Measurements from ENCODE around the gene OTOG.

OTOG gene

GRCh38 chr11:17600316-17601255 is 53.5 kb downstream of the OTOG start:
- no peak overlapping the region for H3K27ac ChIP-seq (ENCODE audit: low read depth, low read length)

GRCh38 chr11:17601256-17601671 is 54.2 kb downstream of the OTOG start:
- Histone ChIP-seq H3K9ac (ENCODE audit: low read length) (no peak overlapping the region), H3K27me3 (ENCODE audit: control insufficient read depth, insufficient read depth, low read length) (no peaks in the 10 kb centered on the region), H3K27ac (ENCODE audit: low read depth, low read length) (no peak overlapping the region), H3K4me1 (ENCODE audit: control insufficient read depth, insufficient read depth, low read length) (no peaks in the 10 kb centered on the region), H3K36me3 (ENCODE audit: control insufficient read depth, insufficient read depth, low read length) (no peaks in the 10 kb centered on the region), H3K4me3 (ENCODE audit: low read length) (no peak overlapping the region)

More at GRCh38 chr11:17600316-17601255, 53.5 kb downstream of the OTOG start:
- H3K4me1 ChIP-seq (ENCODE audit: control insufficient read depth, insufficient read depth, low read length) = no peaks in the 10 kb centered on the region
- no peak overlapping the region for H3K4me3 ChIP-seq (ENCODE audit: low read length)
- H3K9ac ChIP-seq (ENCODE audit: low read length) = no peak overlapping the region
- H3K36me3 ChIP-seq (ENCODE audit: control insufficient read depth, insufficient read depth, low read length) = no peaks in the 10 kb centered on the region
- no peaks in the 10 kb centered on the region for H3K27me3 ChIP-seq (ENCODE audit: control insufficient read depth, insufficient read depth, low read length)

GRCh38 chr11:17601676-17602075 is 54.6 kb downstream of the OTOG start:
- H3K27me3 ChIP-seq (ENCODE audit: control insufficient read depth, insufficient read depth, low read length) = no peaks in the 10 kb centered on the region
- H3K4me3 ChIP-seq (ENCODE audit: low read length) = no peak overlapping the region
- H3K9ac ChIP-seq (ENCODE audit: low read length) = no peak overlapping the region
- H3K36me3 ChIP-seq (ENCODE audit: control insufficient read depth, insufficient read depth, low read length) = no peaks in the 10 kb centered on the region
- no peaks in the 10 kb centered on the region for H3K4me1 ChIP-seq (ENCODE audit: control insufficient read depth, insufficient read depth, low read length)
- no peak overlapping the region for H3K27ac ChIP-seq (ENCODE audit: low read depth, low read length)

- H3K36me3 ChIP-seq (ENCODE audit: control insufficient read depth, insufficient read depth, low read length) = no peaks in the 10 kb centered on the region
- no peak overlapping the region for H3K9ac ChIP-seq (ENCODE audit: low read length)
Observed at GRCh38 chr11:17602105-17603001, 55.3 kb downstream of the OTOG start.

GRCh38 chr11:17603056-17603825 is 56.2 kb downstream of the OTOG start:
- Histone ChIP-seq H3K4me3 (ENCODE audit: low read length) (no peak overlapping the region), H3K9ac (ENCODE audit: low read length) (no peak overlapping the region), H3K4me1 (ENCODE audit: control insufficient read depth, insufficient read depth, low read length) (no peaks in the 10 kb centered on the region), H3K27ac (ENCODE audit: low read depth, low read length) (no peak overlapping the region), H3K27me3 (ENCODE audit: control insufficient read depth, insufficient read depth, low read length) (no peaks in the 10 kb centered on the region), H3K36me3 (ENCODE audit: control insufficient read depth, insufficient read depth, low read length) (no peaks in the 10 kb centered on the region)

More at GRCh38 chr11:17602105-17603001, 55.3 kb downstream of the OTOG start:
- Histone ChIP-seq H3K27me3 (ENCODE audit: control insufficient read depth, insufficient read depth, low read length) (no peaks in the 10 kb centered on the region), H3K4me1 (ENCODE audit: control insufficient read depth, insufficient read depth, low read length) (no peaks in the 10 kb centered on the region), H3K4me3 (ENCODE audit: low read length) (no peak overlapping the region), H3K27ac (ENCODE audit: low read depth, low read length) (no peak overlapping the region)

GRCh38 chr11:17604201-17604914 is 57.3 kb downstream of the OTOG start:
- Histone ChIP-seq H3K27ac (ENCODE audit: low read depth, low read length) (no peak overlapping the region), H3K4me3 (ENCODE audit: low read length) (no peak overlapping the region), H3K36me3 (ENCODE audit: control insufficient read depth, insufficient read depth, low read length) (no peaks in the 10 kb centered on the region), H3K4me1 (ENCODE audit: control insufficient read depth, insufficient read depth, low read length) (no peaks in the 10 kb centered on the region), H3K9ac (ENCODE audit: low read length) (no peak overlapping the region), H3K27me3 (ENCODE audit: control insufficient read depth, insufficient read depth, low read length) (no peaks in the 10 kb centered on the region)

- no peak overlapping the region for H3K4me3 ChIP-seq (ENCODE audit: low read length)
- no peaks in the 10 kb centered on the region for H3K4me1 ChIP-seq (ENCODE audit: control insufficient read depth, insufficient read depth, low read length)
- no peak overlapping the region for H3K27ac ChIP-seq (ENCODE audit: low read depth, low read length)
- no peaks in the 10 kb centered on the region for H3K36me3 ChIP-seq (ENCODE audit: control insufficient read depth, insufficient read depth, low read length)
- H3K27me3 ChIP-seq (ENCODE audit: control insufficient read depth, insufficient read depth, low read length) = no peaks in the 10 kb centered on the region
- no peak overlapping the region for H3K9ac ChIP-seq (ENCODE audit: low read length)
Observed at GRCh38 chr11:17604915-17605233, 57.8 kb downstream of the OTOG start.

- Histone ChIP-seq H3K9ac (ENCODE audit: low read length) (no peak overlapping the region), H3K36me3 (ENCODE audit: control insufficient read depth, insufficient read depth, low read length) (no peaks in the 10 kb centered on the region), H3K27me3 (ENCODE audit: control insufficient read depth, insufficient read depth, low read length) (no peaks in the 10 kb centered on the region), H3K4me1 (ENCODE audit: control insufficient read depth, insufficient read depth, low read length) (no peaks in the 10 kb centered on the region), H3K4me3 (ENCODE audit: low read length) (no peak overlapping the region), H3K27ac (ENCODE audit: low read depth, low read length) (no peak overlapping the region)
Observed at GRCh38 chr11:17605651-17606122, 58.6 kb downstream of the OTOG start.

- Histone ChIP-seq H3K36me3 (ENCODE audit: control insufficient read depth, insufficient read depth, low read length) (no peaks in the 10 kb centered on the region), H3K27me3 (ENCODE audit: control insufficient read depth, insufficient read depth, low read length) (no peaks in the 10 kb centered on the region), H3K4me1 (ENCODE audit: control insufficient read depth, insufficient read depth, low read length) (no peaks in the 10 kb centered on the region), H3K9ac (ENCODE audit: low read length) (no peak overlapping the region), H3K4me3 (ENCODE audit: low read length) (no peak overlapping the region), H3K27ac (ENCODE audit: low read depth, low read length) (no peak overlapping the region)
Observed at GRCh38 chr11:17606233-17607082, 59.4 kb downstream of the OTOG start.

- no peak overlapping the region for H3K4me3 ChIP-seq (ENCODE audit: low read length)
Observed at GRCh38 chr11:17607083-17607429, 60.0 kb downstream of the OTOG start.

More at GRCh38 chr11:17607083-17607429, 60.0 kb downstream of the OTOG start:
- no peaks in the 10 kb centered on the region for H3K27me3 ChIP-seq (ENCODE audit: control insufficient read depth, insufficient read depth, low read length)
- H3K27ac ChIP-seq (ENCODE audit: low read depth, low read length) = no peak overlapping the region
- no peak overlapping the region for H3K9ac ChIP-seq (ENCODE audit: low read length)
- H3K36me3 ChIP-seq (ENCODE audit: control insufficient read depth, insufficient read depth, low read length) = no peaks in the 10 kb centered on the region
- no peaks in the 10 kb centered on the region for H3K4me1 ChIP-seq (ENCODE audit: control insufficient read depth, insufficient read depth, low read length)
